ENCODE data around the gene TLR2. TPM values are rescaled to one million over a fixed set of nuclear protein-coding genes. Genes with fewer than 3 reads are reported as not detected.
A peak's percentile ranks its signal among the peaks of the same experiment; 100 is the strongest.

TLR2 gene
- total and polyA plus RNA-seq, 10 of the 15 experiments (the other 5 are each of a cell fraction or from before 2014, with no cell fraction given): under 0.01 to 0.19 (median 0.06) TPM; not detected in 4

DNA sequence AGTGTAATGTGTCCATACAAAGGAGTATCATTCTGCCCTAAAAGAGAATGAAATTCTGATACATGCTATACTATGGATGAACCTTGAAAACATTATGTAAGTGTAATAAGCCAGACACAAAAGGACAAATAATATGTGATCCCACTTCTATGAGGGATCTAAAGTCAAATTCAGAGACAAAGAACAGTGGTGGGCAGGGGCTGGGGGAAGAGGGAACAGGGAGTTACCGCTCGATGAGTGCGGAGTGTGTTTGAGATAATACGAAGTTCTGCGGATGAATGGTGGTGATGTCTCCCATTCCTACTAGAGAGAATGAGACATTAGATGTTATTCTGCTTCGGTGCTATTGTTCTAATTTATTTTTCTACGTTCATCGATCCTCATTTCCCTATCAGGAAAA, 46.1 kb upstream of the TLR2 start:
- intact Hi-C loops (cut with micrococcal nuclease; ENCODE audit: unreplicated experiment): no loop called here
- in situ Hi-C loops (cut with MboI): no loop called here
- ChIA-PET POLR2A (no interaction called here), SMC1A (ENCODE audit: uncharacterized antibody, unreplicated experiment) (no interaction called here), RAD21 (ENCODE audit: unreplicated experiment) (no interaction called here), CTCF (no interaction called here)
- no peak overlapping the region for H3K27ac ChIP-seq (ENCODE audit: control insufficient read depth, insufficient read depth)
- H3K9ac ChIP-seq (ENCODE audit: control insufficient read depth, insufficient read depth, low read length): no peak overlapping the region
- 0 out of 2 replicates have a peak, but pooled peaks cover 3% of the 10 kb centered on the region for H4K20me1 ChIP-seq (ENCODE audit: control insufficient read depth, insufficient read depth)
- no peak overlapping the region for H3K4me3 ChIP-seq
- peaks cover 6% of the 10 kb centered on the region; the same call in 1 of the 2 replicates for H3K4me1 ChIP-seq (ENCODE audit: control insufficient read depth, insufficient read depth, low read length)
- no peaks in the 10 kb centered on the region for H3K27me3 ChIP-seq (replicated peaks in 1 of 2; ENCODE audit: control insufficient read depth in 2 of 2, insufficient read depth in 2 of 2, low read length in 1 of 2)
- FAIRE-seq (no peak), DNase-seq (ENCODE audit: low read depth, low spot score) (no peak), ATAC-seq (no peak; the same call in 2 of the 3 replicates)
- H3K36me3 ChIP-seq (ENCODE audit: control insufficient read depth in 2 of 2, insufficient read depth in 2 of 2, low read length in 1 of 2): peaks cover 20 to 28% of the 10 kb centered on the region in 2 experiments
- H3K79me2 ChIP-seq (ENCODE audit: control insufficient read depth, insufficient read depth, low read length): no peaks in the 10 kb centered on the region
- no TSS peak for BruUV-seq (replicated peaks)
- no peak overlapping the region for H3K4me2 ChIP-seq (ENCODE audit: control insufficient read depth, insufficient read depth)
- 97% methylated on average over 8 of the region's 8 CpGs for WGBS (ENCODE audit: insufficient coverage, insufficient replicate concordance, low lambda C conversion rate, missing lambda C conversion rate)
- H2AFZ ChIP-seq (ENCODE audit: control insufficient read depth, low read depth, low read length): no peak overlapping the region
- H3K9me3 ChIP-seq (replicated peaks; ENCODE audit: control insufficient read depth, insufficient read depth, low read length): no peaks in the 10 kb centered on the region
- TF ChIP-seq POLR2A (IDR thresholded peaks at IDR 0.05; ENCODE audit: low read depth, low read length): 0 out of 2 replicates have a peak, but pooled peaks have one; percentile 41
- no peak for TF ChIP-seq E2F8 (IDR thresholded peaks at IDR 0.05; ENCODE audit: low read depth, partially characterized antibody)
- TF ChIP-seq NFYA (IDR thresholded peaks at IDR 0.05; ENCODE audit: borderline replicate concordance, low read depth, low read length): no peak
- TF ChIP-seq POLR2AphosphoS5 (IDR thresholded peaks at IDR 0.05; ENCODE audit: low read length): peak; percentile 35; the same call in 1 of the 2 replicates
- no peak for TF ChIP-seq RB1 (IDR thresholded peaks at IDR 0.05; ENCODE audit: borderline replicate concordance)
- TF ChIP-seq EP300 (IDR thresholded peaks at IDR 0.05; ENCODE audit: borderline replicate concordance in 1 of 2, control insufficient read depth in 1 of 2, low read depth in 2 of 2, low read length in 2 of 2): no peak
- TF ChIP-seq, protein P1, sequence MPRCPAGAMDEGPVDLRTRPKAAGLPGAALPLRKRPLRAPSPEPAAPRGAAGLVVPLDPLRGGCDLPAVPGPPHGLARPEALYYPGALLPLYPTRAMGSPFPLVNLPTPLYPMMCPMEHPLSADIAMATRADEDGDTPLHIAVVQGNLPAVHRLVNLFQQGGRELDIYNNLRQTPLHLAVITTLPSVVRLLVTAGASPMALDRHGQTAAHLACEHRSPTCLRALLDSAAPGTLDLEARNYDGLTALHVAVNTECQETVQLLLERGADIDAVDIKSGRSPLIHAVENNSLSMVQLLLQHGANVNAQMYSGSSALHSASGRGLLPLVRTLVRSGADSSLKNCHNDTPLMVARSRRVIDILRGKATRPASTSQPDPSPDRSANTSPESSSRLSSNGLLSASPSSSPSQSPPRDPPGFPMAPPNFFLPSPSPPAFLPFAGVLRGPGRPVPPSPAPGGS (IDR thresholded peaks at IDR 0.05; ENCODE audit: borderline replicate concordance, insufficient read depth, low read depth, low read length, poor library complexity, severe bottlenecking): peak; percentile 50
- TF ChIP-seq CHD4 (IDR thresholded peaks at IDR 0.05): no peak
- TF ChIP-seq MXI1 (IDR thresholded peaks at IDR 0.05; ENCODE audit: low read depth, low read length): no peak
- TF ChIP-seq CREM (IDR thresholded peaks at IDR 0.05; ENCODE audit: low read depth): no peak
- TF ChIP-seq, protein P2, sequence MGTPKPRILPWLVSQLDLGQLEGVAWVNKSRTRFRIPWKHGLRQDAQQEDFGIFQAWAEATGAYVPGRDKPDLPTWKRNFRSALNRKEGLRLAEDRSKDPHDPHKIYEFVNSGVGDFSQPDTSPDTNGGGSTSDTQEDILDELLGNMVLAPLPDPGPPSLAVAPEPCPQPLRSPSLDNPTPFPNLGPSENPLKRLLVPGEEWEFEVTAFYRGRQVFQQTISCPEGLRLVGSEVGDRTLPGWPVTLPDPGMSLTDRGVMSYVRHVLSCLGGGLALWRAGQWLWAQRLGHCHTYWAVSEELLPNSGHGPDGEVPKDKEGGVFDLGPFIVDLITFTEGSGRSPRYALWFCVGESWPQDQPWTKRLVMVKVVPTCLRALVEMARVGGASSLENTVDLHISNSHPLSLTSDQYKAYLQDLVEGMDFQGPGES (IDR thresholded peaks at IDR 0.05): no peak
- TF ChIP-seq ZNF217 (IDR thresholded peaks at IDR 0.05): no peak

All from GM12878 (cell line).